NAMALWA (cell line): Measurements from ENCODE around the gene TM4SF1.

Source experiments
- DNase-seq: peaks from one replicate; pipeline ENCODE4 v3.0.0-alpha.2; 2015; ENCODE audit warnings: low spot score

The TM4SF1 gene

DNA sequence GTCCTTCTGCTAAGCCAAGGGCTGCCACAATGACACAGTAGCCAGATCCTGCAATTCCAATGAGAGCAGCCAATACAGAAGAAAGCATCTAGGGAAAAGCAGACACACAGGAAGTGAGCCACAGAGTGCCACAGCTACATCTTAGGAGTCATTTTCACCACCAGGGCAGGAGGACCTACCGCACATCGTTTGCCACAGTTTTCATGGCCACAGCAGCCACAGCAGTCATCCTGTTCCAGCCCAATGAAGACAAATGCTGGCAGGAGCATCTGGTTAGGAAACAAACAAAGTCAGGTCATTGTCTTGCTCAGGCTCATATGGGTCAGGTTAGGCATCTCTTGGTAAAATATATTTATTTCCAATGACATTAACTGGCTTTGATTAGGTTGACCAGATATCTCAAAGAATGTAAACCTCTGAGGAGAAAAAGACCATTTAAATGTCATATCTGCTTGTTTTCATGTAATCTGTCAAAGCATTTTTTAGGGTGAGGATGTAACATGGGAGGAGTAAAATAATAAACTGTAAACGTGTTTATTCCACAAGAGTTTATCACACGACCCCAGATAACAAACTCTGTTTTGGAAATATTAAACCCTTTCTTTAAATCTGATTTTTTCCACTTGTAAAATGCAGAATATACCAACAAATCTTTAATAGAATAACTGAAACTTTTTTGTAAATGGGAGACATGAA, 1.8 kb downstream of the TM4SF1 start:
- DNase-seq: no peak

GRCh38 chr3:149374793-149375500, 2.5 kb downstream of the TM4SF1 start:
- DNase-seq: no peak

- DNase-seq: no peak
Measured at GRCh38 chr3:149374391-149374790, 3.1 kb downstream of the TM4SF1 start.

- DNase-seq: no peak
Measured at GRCh38 chr3:149373235-149374125, 4.0 kb downstream of the TM4SF1 start.

DNA sequence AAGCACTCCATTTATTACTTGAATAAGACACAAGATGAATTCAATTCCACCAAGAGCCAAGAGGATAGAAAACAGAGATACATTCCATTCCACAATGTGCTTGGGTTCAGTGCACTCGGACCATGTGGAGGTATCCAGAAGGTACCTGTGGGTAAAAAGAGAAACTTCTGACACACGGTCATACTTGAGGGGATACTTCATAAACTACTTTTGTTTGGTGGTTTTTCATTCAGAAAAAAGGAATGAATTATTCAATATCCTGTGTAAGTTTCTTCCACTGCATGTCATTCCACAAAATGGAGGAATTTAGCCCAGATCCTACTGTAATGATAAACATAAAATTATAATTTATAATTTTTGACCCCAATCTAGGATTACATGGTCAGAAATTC, 5.7 kb downstream of the TM4SF1 start:
- no peak for DNase-seq

- DNase-seq: no peak
Measured at GRCh38 chr3:149371001-149371722, 6.3 kb downstream of the TM4SF1 start.

- DNase-seq: no peak
Measured at GRCh38 chr3:149369991-149370866, 7.2 kb downstream of the TM4SF1 start.

DNA sequence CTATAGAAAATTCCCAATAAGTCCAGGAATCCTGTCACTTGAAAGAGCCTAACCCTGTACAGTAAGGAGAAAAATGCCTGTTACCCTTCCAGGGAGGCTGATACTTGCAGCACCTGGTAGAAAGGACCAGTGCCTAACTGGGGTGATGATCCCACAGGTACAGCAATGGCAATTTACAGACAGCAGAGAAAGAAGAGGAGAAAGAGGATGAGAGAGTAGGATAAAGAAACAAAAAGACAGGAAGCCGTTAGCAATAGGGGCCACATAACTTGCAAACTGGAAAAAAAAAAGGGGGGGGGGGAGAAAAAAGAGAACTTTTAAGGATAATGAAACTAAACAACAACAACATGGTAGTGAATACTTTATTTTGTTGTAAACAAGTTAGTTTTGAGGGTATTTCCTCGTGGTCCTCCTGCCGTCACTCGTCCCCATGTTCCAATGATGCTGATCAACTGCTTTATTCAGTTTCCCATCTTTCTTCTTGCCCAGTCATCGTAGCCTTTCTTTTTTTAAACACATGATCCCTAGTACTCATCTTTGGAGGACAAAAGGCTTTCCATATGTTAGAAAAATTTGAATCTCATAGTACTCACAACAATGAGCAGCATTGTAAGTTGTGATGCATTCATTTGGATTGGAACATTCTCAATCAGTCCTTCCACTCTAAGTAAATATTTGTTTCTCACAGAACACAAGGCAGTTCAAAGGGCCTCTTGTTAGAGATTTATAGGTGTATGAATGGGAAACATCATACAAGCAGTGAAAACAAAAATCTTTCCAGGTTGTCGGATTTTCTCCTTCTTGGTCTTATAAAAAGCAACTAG, 8.6 kb downstream of the TM4SF1 start:
- DNase-seq: no peak

GRCh38 chr3:149368201-149368673, 9.2 kb downstream of the TM4SF1 start:
- DNase-seq: no peak

DNA sequence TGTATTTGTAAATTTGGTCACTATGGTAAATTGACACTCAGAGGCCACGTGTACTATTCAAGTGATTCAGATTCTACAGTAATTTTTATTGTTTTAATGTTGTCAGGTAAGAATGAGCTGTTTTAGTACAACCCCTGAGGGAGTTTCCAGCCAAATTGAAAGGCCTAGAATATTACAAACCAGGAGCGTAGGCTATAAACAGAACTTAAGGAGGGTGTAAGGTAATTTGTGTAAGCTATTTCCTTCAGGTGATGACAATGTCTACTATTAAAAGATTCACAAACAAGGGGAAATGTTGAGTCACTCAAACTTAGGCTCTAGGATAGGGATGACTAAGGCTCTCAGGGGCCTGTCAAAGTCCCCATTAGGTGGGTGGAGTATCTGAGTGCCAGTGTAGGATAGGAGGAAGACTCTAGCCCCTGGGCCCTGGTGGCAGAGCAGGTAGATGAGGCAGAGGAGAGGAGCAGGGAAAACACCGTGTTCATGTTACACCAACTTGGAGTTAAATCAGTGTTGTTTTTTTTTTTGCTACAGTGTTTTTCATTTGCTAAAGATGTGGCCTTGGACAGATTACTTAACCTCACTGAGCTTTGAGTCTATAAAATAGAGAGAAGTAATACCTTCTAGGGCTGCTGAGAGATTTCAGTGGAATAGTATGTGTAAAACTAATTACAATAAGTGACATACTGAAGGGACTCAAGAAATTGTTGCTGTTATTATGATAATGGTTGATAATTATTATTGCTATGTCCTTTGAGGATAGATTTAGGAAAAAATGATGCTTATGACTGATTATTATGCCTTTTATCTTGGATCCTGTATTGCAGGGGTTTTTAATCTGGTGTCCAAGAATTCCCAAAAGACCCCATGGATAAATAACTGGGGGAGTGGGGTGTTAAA, 10.3 kb downstream of the TM4SF1 start:
- DNase-seq: no peak

DNA sequence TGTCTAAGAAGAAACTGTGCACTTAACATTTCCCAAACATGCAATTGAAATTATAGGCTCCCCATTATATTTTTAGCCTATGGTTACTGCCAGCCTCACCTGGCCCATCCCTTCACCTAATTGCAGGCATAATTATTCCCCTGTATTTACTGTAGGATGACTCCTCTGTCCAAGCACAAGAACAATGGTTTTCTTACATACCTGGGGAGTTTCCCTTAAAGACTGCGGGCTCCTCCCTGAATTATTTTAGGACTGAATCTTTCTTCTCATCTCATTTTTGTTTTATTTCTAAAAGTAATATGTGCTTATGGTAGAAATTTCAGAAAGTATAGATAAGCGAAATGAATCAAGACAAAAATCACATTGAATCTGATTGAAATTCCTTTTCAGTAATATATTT, 11.4 kb downstream of the TM4SF1 start:
- DNase-seq: no peak

- DNase-seq: no peak
Measured at GRCh38 chr3:149364624-149365023, 12.8 kb downstream of the TM4SF1 start.

DNA sequence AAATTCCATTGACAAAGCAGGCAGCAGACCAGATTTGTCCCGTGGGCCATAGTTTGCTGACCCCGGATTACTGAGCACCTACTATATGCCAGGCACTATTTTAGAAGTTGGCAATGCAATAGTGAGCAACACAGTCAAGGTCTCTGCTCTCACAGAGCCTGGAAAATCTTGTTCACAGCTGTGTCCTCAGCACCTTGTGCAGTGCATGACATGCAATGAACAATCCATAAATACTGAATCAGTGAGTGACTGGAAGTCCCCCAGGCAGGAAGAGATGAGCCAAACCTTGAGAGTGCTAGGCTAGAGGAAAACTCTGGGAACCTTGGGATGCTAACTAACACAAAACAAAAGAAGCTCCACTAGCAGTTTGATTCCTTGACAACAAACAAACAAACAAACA, 14.4 kb downstream of the TM4SF1 start:
- DNase-seq: no peak

DNA sequence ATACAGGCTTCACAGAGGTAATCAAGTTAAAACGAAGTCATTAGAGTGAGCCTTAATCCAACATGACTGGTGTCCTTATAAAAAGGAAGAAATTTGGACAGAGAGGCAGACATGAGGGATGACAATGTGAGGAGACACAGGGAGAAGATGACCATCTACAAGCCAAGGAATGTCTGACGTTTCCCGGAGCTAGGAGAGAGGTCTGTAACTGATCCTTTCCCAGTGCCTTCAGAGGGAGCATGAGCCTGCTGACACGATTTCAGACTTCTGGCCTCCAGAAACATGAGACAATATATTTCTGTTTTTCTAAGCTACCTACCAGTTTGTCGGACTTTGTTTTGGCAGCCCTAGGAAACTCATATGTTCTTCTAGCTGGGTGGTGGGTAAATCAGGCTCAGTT, 15.1 kb downstream of the TM4SF1 start:
- no peak for DNase-seq

DNA sequence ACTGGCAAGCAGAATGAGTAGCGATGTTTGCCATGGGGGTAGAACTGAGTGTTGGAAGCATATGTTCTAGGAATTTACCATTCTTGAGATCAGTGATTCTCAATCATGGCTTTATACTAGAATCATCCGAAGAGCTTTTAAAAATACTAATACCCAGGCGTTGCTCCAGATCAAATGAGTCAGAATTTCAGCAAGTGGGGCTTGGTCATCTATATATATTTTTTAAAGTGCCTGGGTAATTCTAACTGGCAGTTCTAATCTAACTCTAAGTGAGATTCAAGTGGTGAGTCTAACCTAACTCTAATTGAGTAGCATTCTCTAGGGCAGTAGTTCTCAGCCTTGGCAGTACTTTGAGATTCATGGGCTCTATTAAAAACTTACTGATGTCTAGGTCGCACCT, 20.8 kb downstream of the TM4SF1 start:
- DNase-seq: no peak

DNA sequence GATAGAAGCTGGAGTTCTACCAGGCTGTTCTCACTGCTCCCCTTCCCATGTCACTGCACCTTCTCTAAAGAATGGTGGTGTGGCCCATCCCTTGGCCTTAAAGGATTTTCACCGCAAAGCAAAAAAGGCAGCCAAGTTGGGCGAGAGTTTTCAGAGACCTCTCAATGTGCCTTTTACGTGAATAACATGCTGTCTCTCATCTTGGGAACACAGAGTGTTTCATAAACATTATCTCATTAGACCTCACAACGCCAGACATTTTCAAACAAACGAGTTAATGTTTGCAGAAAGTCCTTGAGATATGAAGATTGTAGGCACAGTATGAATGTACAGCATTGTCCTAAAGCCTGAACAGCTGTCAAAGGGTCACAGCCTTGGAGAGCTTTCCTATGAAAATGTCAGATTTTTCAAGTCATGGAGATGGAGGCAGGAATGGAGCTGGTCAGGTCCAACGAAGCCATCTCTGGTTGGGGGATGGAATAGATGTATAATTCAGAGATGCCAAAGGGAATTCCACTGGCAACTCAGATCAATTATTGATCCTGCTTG, 21.3 kb downstream of the TM4SF1 start:
- no peak for DNase-seq

DNA sequence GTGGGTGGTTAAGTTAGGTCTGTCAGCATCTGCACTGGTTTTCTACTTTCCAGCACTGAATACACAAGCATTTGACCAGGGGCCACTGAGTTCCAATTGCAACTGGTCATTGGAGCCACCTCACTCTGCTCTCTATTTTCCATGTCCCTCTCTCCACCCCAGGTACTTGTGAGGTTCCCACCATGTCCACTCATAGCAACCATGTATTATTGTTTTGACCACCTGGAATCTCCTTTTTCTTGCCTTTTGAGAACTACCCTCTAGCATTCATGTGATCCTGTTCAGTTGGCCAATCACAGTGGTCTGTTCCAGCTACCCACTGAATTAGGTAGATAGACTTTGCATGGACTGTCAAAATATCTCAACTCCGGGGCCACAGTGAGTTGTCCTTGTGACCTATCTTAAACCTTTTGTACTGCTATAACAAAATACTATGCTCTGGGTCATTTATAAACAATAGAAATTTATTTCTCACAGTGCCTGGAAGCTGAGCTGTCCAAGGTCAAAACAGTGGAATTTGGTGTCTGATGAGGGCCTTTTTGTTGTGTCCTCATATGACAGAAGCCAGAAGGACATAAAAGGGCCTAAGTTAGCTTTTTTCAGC, 23.8 kb downstream of the TM4SF1 start:
- DNase-seq: no peak

DNA sequence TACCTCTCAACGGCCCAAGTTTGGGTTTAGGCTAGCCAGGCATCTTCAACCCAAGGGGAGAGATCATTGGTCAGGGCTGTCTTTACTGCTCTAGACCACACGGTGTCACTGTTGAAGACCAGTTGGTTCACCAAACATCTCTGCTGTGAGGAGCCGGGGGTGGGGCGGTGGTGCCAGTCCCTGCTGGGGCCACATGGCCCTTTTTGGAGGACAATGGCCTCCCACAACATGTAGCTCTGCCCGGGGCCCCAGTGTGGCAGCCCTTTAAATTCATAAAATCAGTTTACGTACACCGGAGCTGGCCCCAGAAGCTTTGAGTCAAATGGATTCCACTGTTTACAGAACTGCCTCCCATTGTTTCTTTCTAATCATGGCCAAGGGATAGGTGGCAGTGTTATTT, 24.9 kb downstream of the TM4SF1 start:
- DNase-seq: peak; percentile 78
